Testis (tissue), 3 donors: ENCODE results near the gene GAB3. TPM values are rescaled to one million over a fixed set of nuclear protein-coding genes. Genes with fewer than 3 reads are reported as not detected.
"Not testable (repeated sequence)": the region's sequence is repeated elsewhere in the genome, so short reads cannot be mapped to it uniquely, and the experiment has no call there.

Experiments used
- DNase-seq: peaks from one replicate; pipeline ENCODE4 v3.0.0-alpha.2; 2019
- H3K27ac ChIP-seq, 2 donors: fragments of 200-600 bp; sonication (generic); one replicate each; pipeline ENCODE4 v1.5.1; 2019
- H3K27me3 ChIP-seq: fragments of 200-600 bp; sonication (generic); one replicate; pipeline ENCODE4 v1.5.1; 2019
- H3K36me3 ChIP-seq: fragments of 200-600 bp; sonication (generic); one replicate; pipeline ENCODE4 v1.5.1; 2017; ENCODE audit warnings: low read depth; ENCODE audit errors: missing control alignments
- H3K4me1 ChIP-seq: fragments of 200-600 bp; sonication (generic); one replicate; pipeline ENCODE4 v1.5.1; 2019
- H3K4me3 ChIP-seq, 2 donors: fragments of 200-600 bp; sonication (generic); one replicate each; pipeline ENCODE4 v1.5.1; 2017 to 2019
- H3K9me3 ChIP-seq: fragments of 200-600 bp; sonication (generic); one replicate; pipeline ENCODE4 v1.5.1; 2017
- POLR2A ChIP-seq: fragments of 450-650 bp; IDR thresholded peaks from one replicate; pipeline ENCODE4 v1.6.1; 2017; ENCODE audit warnings: antibody characterized with exemption, mild to moderate bottlenecking, moderate library complexity
- WGBS, 2 donors: methylation state at CpG; one replicate each; pipeline ENCODE4 v1.1.5; 2018; 5-methylcytosine and 5-hydroxymethylcytosine counted together
- intact Hi-C: fragments of 100-400 bp; cut with DNase I; formaldehyde crosslinking; loops from one replicate; pipeline ENCODE4 v1.15.1; 2023; ENCODE audit warnings: low total_unique reads
- polyA plus RNA-seq: library from polyadenylated mRNA; stranded (reverse); fragments of 350-450 nt; fragmentation: Illumina TruSeq; extraction: RNeasy Lipid Tissue Mini Kit (QIAGEN cat#74804); gene quantifications from one replicate; pipeline ENCODE4 v1.2.3, GENCODE V29; 2014; ENCODE audit warnings: low read depth, low replicate concordance; ENCODE audit not compliant: insufficient read depth
- total RNA-seq, 2 donors: library from RNA; depleted of rRNA; stranded (reverse); fragments of >200 nt; gene quantifications; one replicate each; pipeline ENCODE4 v1.2.3, GENCODE V29; 2016
- TF ChIP-seq, protein P1 (sequence below), 3 experiments: fragments of 450-650 bp in 2 of 3; fragments of 200-600 bp in 1 of 3; sonication (generic) in 1 of 3; IDR thresholded peaks; one replicate each; pipeline ENCODE4 v1.5.1; 2016 to 2019; ENCODE audit warnings: antibody characterized with exemption in 3 of 3, mild to moderate bottlenecking in 2 of 3, moderate library complexity in 1 of 3

Gene GAB3
- total and polyA plus RNA-seq, 3 donors from 2014 or later, result 9.1 to 30.6 (median 30.5) TPM

DNA sequence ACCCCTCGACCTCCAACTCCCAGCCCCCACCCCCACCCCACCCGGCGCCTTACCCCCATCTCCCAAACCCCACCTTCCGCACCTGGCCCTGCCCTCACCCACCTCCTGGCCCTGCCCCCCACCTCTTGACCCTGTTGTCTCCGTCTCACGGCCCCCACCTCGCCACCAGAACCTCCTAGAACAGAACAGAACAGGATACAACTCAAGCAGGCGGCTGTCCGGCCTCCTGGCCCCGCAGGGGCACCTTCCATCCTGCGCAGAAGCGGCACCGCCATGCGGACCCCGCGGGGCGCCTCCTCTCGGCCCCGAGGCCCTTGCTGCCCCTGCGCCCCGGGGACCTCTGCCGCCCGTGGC is 97.9 kb downstream of the GAB3 start:
- Histone ChIP-seq H3K36me3 (no peaks in the 10 kb centered on the region), H3K4me3 (no peak overlapping the region), H3K9me3 (no peaks in the 10 kb centered on the region), H3K27me3 (no peaks in the 10 kb centered on the region), H3K27ac (no peak overlapping the region), H3K4me1 (no peaks in the 10 kb centered on the region)
- TF ChIP-seq, protein P1, sequence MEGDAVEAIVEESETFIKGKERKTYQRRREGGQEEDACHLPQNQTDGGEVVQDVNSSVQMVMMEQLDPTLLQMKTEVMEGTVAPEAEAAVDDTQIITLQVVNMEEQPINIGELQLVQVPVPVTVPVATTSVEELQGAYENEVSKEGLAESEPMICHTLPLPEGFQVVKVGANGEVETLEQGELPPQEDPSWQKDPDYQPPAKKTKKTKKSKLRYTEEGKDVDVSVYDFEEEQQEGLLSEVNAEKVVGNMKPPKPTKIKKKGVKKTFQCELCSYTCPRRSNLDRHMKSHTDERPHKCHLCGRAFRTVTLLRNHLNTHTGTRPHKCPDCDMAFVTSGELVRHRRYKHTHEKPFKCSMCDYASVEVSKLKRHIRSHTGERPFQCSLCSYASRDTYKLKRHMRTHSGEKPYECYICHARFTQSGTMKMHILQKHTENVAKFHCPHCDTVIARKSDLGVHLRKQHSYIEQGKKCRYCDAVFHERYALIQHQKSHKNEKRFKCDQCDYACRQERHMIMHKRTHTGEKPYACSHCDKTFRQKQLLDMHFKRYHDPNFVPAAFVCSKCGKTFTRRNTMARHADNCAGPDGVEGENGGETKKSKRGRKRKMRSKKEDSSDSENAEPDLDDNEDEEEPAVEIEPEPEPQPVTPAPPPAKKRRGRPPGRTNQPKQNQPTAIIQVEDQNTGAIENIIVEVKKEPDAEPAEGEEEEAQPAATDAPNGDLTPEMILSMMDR (IDR thresholded peaks at IDR 0.05), result no peak
- no peak for TF ChIP-seq POLR2A
- 69 to 85% methylated on average over 6 to 16 of the region's 23 CpGs for WGBS, 2 donors
- no peak for DNase-seq
- intact Hi-C loops, result no loop called here

DNA sequence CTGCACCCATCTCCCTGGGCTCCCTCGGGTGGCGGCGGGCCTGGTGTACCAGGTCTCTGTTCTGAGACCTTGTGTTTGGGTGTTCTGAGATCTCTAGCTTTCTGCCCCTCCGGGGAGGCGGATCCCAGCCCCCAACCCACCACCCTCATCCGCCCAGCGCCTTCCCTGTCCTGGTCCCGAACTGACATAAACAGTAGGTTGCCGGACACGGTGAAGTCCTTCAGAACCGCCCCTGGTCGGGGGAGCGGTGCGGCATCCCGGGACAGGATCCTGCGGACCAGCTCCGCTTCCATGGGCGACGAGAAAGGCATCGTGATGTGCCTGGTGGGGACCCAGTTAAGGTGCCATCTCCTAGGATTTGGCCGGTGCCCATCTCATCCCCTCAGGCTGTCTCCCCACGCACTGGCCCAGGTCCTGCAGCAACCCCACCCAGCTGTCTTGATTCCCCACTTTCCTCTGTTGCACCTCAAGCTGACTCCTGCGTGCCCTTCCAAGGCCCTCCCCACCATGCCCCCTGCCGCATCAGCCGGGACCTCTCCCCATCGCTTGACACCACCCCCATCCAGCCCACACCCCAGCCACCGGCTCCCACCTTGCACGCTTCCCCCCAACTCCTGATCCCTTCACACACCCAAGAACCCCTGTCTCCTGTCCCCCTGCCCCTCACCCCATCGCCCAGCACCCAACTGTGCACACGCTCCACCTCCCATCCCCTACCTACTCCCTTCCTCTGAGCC is 98.4 kb downstream of the GAB3 start:
- H3K9me3 ChIP-seq, result no peaks in the 10 kb centered on the region
- TF ChIP-seq POLR2A, result no peak
- TF ChIP-seq, protein P1 (IDR thresholded peaks at IDR 0.05), result no peak
- WGBS, 2 donors, result 76 to 83% methylated on average over 9 to 14 of the region's 30 CpGs
- no peaks in the 10 kb centered on the region for H3K4me1 ChIP-seq
- H3K36me3 ChIP-seq, result no peaks in the 10 kb centered on the region
- no peak for DNase-seq
- H3K27me3 ChIP-seq, result no peaks in the 10 kb centered on the region
- H3K27ac ChIP-seq, result no peak overlapping the region
- intact Hi-C loops, result no loop called here
- no peak overlapping the region for H3K4me3 ChIP-seq

DNA sequence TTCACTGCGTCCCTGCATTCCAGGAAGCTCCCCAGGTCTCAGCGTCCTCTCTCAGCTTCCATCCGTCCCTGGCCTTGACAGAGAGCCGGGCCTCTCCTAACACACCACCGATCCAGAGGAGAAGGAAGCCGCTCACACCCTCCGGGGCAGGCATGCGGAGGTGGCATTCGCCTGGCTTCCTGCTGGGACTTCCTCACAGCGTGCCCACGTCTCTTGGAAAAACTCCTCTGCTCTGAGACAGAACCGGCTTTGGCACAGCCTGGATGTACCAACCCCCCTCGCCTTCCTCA is 100.7 kb downstream of the GAB3 start:
- H3K4me1 ChIP-seq, result no peaks in the 10 kb centered on the region
- H3K27ac ChIP-seq, result no peak overlapping the region
- 37% methylated on average over 11 of the region's 13 CpGs; no CpG with 5 or more reads in 1 of the 2 donors for WGBS, 2 donors
- H3K9me3 ChIP-seq, result no peaks in the 10 kb centered on the region
- H3K36me3 ChIP-seq, result no peaks in the 10 kb centered on the region
- TF ChIP-seq, protein P1 (IDR thresholded peaks at IDR 0.05), result no peak
- no peak for TF ChIP-seq POLR2A
- H3K4me3 ChIP-seq, result no peak overlapping the region
- no peaks in the 10 kb centered on the region for H3K27me3 ChIP-seq
- no peak for DNase-seq
- intact Hi-C loops, result no loop called here

DNA sequence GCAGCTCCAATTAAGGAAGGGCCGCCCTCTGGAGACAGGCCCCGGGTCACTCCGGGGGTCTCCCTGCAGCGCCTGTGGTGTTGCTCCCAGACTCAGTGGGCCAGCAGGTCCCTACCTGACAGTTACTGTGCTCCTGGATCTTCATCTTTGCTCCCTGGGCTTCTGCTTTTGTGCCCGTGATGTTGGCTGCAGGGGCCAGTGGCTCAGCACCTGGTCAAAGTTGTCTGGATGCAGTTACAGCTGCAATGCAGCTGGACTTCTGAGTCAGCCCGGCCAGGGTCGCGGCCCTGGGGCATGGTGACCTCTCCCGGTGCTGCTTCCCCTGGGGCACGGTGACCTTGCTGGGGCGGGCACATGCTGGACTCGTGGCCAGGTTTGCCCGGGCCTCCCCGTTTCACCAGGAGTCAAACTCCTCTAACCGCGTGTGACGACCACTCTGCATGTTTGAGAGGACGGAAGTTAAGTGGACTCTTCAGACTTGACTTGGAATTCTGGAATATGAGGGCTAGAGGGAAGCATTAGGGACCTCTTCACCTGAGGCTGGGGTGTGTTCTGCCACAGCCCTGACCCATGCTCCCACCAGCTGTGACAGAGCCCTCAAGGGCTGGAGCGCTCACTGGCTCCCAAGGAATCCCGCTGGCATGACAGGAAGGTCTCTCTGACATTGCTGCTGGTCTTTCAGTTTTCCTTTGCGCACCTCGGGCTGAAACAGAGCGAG is 101.2 kb downstream of the GAB3 start:
- TF ChIP-seq, protein P1 (IDR thresholded peaks at IDR 0.05), result no peak
- TF ChIP-seq POLR2A, result no peak
- Histone ChIP-seq H3K36me3 (no peaks in the 10 kb centered on the region), H3K4me1 (no peaks in the 10 kb centered on the region), H3K27me3 (no peaks in the 10 kb centered on the region), H3K9me3 (no peaks in the 10 kb centered on the region), H3K27ac (no peak overlapping the region), H3K4me3 (no peak overlapping the region)
- WGBS, 2 donors, result 40% methylated on average over 12 of the region's 23 CpGs; no CpG with 5 or more reads in 1 of the 2 donors
- intact Hi-C loops, result no loop called here
- DNase-seq, result no peak

DNA sequence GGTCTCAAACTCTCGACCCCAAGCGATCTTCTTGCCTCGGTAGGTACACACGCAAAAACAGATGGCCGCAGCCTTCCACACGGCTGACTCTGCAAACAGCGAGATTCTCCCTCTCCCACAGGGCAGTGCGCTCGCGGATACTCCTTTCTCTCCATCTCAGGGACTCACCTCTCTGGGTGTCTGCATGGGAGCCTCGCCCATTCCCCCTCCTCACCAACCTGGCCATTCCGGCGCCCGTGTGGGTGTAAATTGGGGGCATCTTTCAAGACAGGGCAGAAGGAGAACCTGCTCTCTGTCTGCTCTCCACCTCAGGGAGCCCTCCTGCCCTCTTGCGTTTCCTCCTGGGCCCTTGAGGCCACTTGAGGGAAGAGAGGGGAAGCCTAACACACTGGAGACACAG is 101.9 kb downstream of the GAB3 start:
- Histone ChIP-seq H3K36me3 (no peaks in the 10 kb centered on the region), H3K4me3 (no peak overlapping the region), H3K27ac (no peak overlapping the region), H3K4me1 (no peaks in the 10 kb centered on the region), H3K27me3 (no peaks in the 10 kb centered on the region), H3K9me3 (no peaks in the 10 kb centered on the region)
- intact Hi-C loops, result no loop called here
- TF ChIP-seq, protein P1 (IDR thresholded peaks at IDR 0.05), result no peak
- DNase-seq, result no peak
- 88% methylated on average over 15 of the region's 15 CpGs; no CpG with 5 or more reads in 1 of the 2 donors for WGBS, 2 donors

DNA sequence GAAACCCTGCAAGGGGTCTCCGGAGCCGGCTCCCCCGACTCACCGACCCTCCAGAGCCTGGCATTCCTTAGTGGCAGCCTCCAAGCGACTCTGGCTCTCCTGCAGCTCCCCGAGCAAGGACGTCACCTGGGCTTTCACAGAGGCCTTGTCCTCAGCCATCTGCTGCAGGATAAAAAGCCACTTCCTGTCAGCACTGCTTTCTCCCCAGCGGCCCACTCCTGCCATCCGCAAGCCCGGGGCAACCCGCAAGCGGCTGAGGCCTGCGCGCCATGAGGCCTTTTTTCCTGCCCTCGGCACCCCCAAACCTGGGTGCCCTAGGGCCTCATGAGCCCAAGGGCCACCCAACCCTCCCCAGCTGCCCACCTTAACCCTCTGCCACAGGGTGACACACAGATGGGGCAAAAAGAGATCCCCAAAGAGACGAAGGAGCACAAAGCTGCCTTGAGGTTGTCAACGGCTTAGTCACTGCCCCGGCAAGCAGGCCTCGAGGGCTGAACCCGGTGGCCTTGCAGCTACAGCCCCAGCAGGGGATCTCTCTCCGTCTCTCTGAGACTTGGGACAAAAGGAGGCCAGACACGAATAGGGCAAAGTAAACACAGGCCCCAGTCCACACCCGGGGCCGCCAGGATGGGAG is 105.0 kb downstream of the GAB3 start:
- WGBS, 2 donors, result no CpG with 5 or more reads among the region's 24 CpGs
- DNase-seq, H3K27ac ChIP-seq, H3K27me3 ChIP-seq, H3K4me3 ChIP-seq, H3K9me3 ChIP-seq, H3K36me3 ChIP-seq, intact Hi-C loops, H3K4me1 ChIP-seq: not testable (repeated sequence)

DNA sequence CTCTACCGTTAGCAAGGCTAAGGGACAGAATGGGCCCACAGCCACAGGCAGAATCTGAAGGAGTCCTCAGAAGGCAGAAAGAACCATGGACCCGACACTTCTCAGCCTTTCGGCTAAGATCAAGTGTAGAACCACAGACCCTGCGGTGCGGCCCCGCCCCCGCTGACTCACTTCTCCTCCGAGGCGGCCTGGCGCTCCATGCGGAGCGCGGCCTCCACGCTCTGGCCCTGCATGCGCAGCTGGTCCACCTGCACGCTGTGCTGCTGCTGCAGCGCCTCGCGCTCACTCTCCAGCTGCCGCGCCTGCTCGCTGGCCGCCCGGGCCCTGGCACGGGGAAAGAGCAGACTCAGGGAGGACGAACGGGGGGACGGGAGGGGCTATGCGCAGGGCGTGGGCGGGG is 107.2 kb downstream of the GAB3 start:
- WGBS, 2 donors, result no CpG with 5 or more reads among the region's 31 CpGs
- DNase-seq, H3K27me3 ChIP-seq, H3K4me1 ChIP-seq, H3K27ac ChIP-seq, H3K36me3 ChIP-seq, intact Hi-C loops, H3K9me3 ChIP-seq, H3K4me3 ChIP-seq: not testable (repeated sequence)
